Stimulated activated CD8-positive, alpha-beta memory T cell treated with anti-CD3 and anti-CD28 coated beads, Interleukin-4, amount 100 ng/mL, for 1 hour (primary cell): ENCODE measurements around the gene WDR72.

Experiments used
- DNase-seq, 2 donors: peaks; one replicate each; pipeline ENCODE4 v3.0.0-alpha.2; 2020; ENCODE audit warnings: low read depth in 2 of 2, low spot score in 1 of 2

WDR72 gene

GRCh38 chr15:53536479-53537120, 222.9 kb downstream of the WDR72 start:
- DNase-seq = no peak

- no peak for DNase-seq
Observed at GRCh38 chr15:53535886-53536285, 223.6 kb downstream of the WDR72 start.

- no peak for DNase-seq
Observed at GRCh38 chr15:53534105-53534839, 225.2 kb downstream of the WDR72 start.

GRCh38 chr15:53530761-53531160, 228.7 kb downstream of the WDR72 start:
- DNase-seq = no peak

GRCh38 chr15:53527996-53528395, 231.5 kb downstream of the WDR72 start:
- DNase-seq = no peak

GRCh38 chr15:53525894-53526293, 233.6 kb downstream of the WDR72 start:
- DNase-seq = no peak

GRCh38 chr15:53522991-53523390, 236.5 kb downstream of the WDR72 start:
- no peak for DNase-seq

- no peak for DNase-seq
Observed at GRCh38 chr15:53520996-53521395, 238.5 kb downstream of the WDR72 start.

GRCh38 chr15:53513431-53513830, 246.0 kb downstream of the WDR72 start:
- no peak for DNase-seq

GRCh38 chr15:53512029-53512428, 247.4 kb downstream of the WDR72 start:
- no peak for DNase-seq

- DNase-seq = no peak
Observed at GRCh38 chr15:53511175-53511574, 248.3 kb downstream of the WDR72 start.

- DNase-seq = no peak
Observed at GRCh38 chr15:53506370-53506769, 253.1 kb downstream of the WDR72 start.

GRCh38 chr15:53498996-53499395, 260.5 kb downstream of the WDR72 start:
- no peak for DNase-seq

GRCh38 chr15:53490341-53490740, 269.1 kb downstream of the WDR72 start:
- no peak for DNase-seq

GRCh38 chr15:53482055-53482454, 277.4 kb downstream of the WDR72 start:
- no peak for DNase-seq

GRCh38 chr15:53477981-53478766, 281.3 kb downstream of the WDR72 start:
- no peak for DNase-seq

GRCh38 chr15:53473886-53474285, 285.6 kb downstream of the WDR72 start:
- no peak for DNase-seq

- DNase-seq = no peak
Observed at GRCh38 chr15:53473435-53473834, 286.0 kb downstream of the WDR72 start.

GRCh38 chr15:53472883-53473282, 286.6 kb downstream of the WDR72 start:
- no peak for DNase-seq

- no peak for DNase-seq
Observed at GRCh38 chr15:53472210-53472609, 287.3 kb downstream of the WDR72 start.

- no peak for DNase-seq
Observed at GRCh38 chr15:53470743-53471142, 288.7 kb downstream of the WDR72 start.

- DNase-seq = no peak
Observed at GRCh38 chr15:53469422-53469821, 290.0 kb downstream of the WDR72 start.
